Heart left ventricle (tissue), 13 donors: ENCODE measurements around the gene RPS16.

Experiments
- CTCF ChIP-seq, 12 donors: fragments of 200-600 bp; sonication (generic) in 4 of 12; IDR thresholded peaks; one replicate each; pipeline versions ENCODE4 v1.5.0 to v1.8.0; 2018 to 2022; ENCODE audit warnings: antibody characterized with exemption in 12 of 12, mild to moderate bottlenecking in 5 of 12
- POLR2A ChIP-seq, 2 donors: fragments of 450-650 bp; IDR thresholded peaks; one replicate each; pipeline ENCODE4 v1.6.1; 2017; ENCODE audit warnings: antibody characterized with exemption in 2 of 2, mild to moderate bottlenecking in 2 of 2, moderate library complexity in 2 of 2
- donor health status: ischemic (EF 13 %, LVEDD 7.1; RV severe dilation, severe dysfunction).
- donor health status: DM: no; HTN: yes; CAD: no.
- donor health status: DM: no; HTN: no; CAD: no.
- donor health status: ischemic (EF 25% LVEDD 6.9; RV normal size, moderate dysfunction).
- donor health status: ischemic (EF 25% LVEDD 5.7; RV mildly dilated, moderate dysfunction).
- donor health status: ischemic (EF 35%, LVEDD 5.7; RV mildly dilated, moderate dysfunction).
- donor health status: nonischemic (EF 11% LVEDD 7.7; RV severe dilation, severe dysfunction).
- donor health status: DM: yes; HTN: yes; CAD: no.
- donor health status: PGD.
- donor health status: ischemic (EF 29% LVEDD 5.4; RV normal size, mild dysfunction).
- donor health status: nonischemic (EF 23%, LVEDD 6.1; RV moderate dilation, normal function).

GRCh38 chr19:39410017-39410830, 25.5 kb downstream of the RPS16 start:
- TF ChIP-seq CTCF (IDR thresholded peaks at IDR 0.05) = no peak
- peak in 1 of 2 donors; percentile 52 for TF ChIP-seq POLR2A (IDR thresholded peaks at IDR 0.05)
